Smooth muscle cell of the coronary artery (primary cell): Measurements from ENCODE around the gene TAAR5. TPM values are rescaled to one million over a fixed set of nuclear protein-coding genes. Genes with fewer than 3 reads are reported as not detected.

Experiments
- total RNA-seq: library from RNA; depleted of rRNA; stranded (reverse); fragments of >200 nt; gene quantifications from 2 replicates; pipeline ENCODE4 v1.2.3, GENCODE V29; 2014; ENCODE audit warnings: low replicate concordance

The TAAR5 gene
- total RNA-seq, result not detected in 2 replicates

GRCh38 chr6:132589454-132589853 is at the start of gene TAAR5:
Gene TAAR5, minus strand, starts transcription at chr6:132589741. Its CDS starts 55 bp downstream, at chr6:132589686.

GRCh38 chr6:132624175-132624574 is 34.6 kb upstream of the TAAR5 start, which contains the start of gene TAAR2:
Gene TAAR2, minus strand, starts transcription at chr6:132624275. Its CDS starts 0 bp downstream, at chr6:132624275.

GRCh38 chr6:132570221-132570777 is 19.2 kb downstream of the TAAR5 start, which contains the start of gene TAAR6:
Gene TAAR6, plus strand, starts transcription at chr6:132570322. Its CDS starts 0 bp downstream, at chr6:132570322.

DNA sequence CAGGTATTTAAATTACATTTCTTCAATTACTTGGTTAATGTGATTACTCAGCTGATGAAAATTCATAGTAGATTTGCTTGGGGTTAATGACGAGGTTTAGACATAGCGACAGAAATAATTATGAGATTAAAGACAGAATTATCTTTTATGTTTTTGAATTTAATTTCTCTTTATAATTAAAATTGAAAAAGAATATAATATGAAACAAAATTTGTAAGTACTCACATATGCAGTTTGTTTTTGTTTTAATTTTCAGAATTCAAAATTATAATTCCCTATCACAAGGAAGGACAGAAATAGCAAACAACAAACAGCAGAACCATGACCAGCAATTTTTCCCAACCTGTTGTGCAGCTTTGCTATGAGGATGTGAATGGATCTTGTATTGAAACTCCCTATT is 37.2 kb downstream of the TAAR5 start, which contains the start of gene TAAR8:
Gene TAAR8 (plus strand): TSS at position 301 of the 400 bp plus-strand sequence. CDS start 21 bp downstream, at position 322.

Other genes starting within 250 kb of the TAAR5 start
- gene MOXD1, start 188.3 kb downstream of the TAAR5 start, total RNA-seq, result 1.4 and 81.2 TPM in 2 replicates
- gene STX7, start 76.6 kb downstream of the TAAR5 start, total RNA-seq, result 50.1 and 60.8 TPM in 2 replicates
- not detected in 2 replicates for gene TAAR9, start 51.5 kb downstream of the TAAR5 start, total RNA-seq
- gene TAAR8, start 37.1 kb downstream of the TAAR5 start, total RNA-seq, result not detected in 2 replicates
- not detected in 2 replicates for gene TAAR6, start 19.4 kb downstream of the TAAR5 start, total RNA-seq
- not detected in 2 replicates for gene TAAR2, start 34.5 kb upstream of the TAAR5 start, total RNA-seq
- gene TAAR1, start 69.4 kb upstream of the TAAR5 start, total RNA-seq, result not detected in 2 replicates
- under 0.01 and 0.12 TPM in 2 replicates for gene VNN1, start 124.3 kb upstream of the TAAR5 start, total RNA-seq
- 1.3 TPM in 1 of 2 replicates, not detected in the other for gene VNN2, start 168.2 kb upstream of the TAAR5 start, total RNA-seq
- 2.1 and 8.5 TPM in 2 replicates for gene SLC18B1, start 208.9 kb upstream of the TAAR5 start, total RNA-seq
- gene RPS12, start 224.8 kb upstream of the TAAR5 start, total RNA-seq, result 2,410 and 3,629 TPM in 2 replicates